ENCODE data around the gene ELF3.
"Not testable (repeated sequence)": the region's sequence is repeated elsewhere in the genome, so short reads cannot be mapped to it uniquely, and the experiment has no call there.

The ELF3 gene

DNA sequence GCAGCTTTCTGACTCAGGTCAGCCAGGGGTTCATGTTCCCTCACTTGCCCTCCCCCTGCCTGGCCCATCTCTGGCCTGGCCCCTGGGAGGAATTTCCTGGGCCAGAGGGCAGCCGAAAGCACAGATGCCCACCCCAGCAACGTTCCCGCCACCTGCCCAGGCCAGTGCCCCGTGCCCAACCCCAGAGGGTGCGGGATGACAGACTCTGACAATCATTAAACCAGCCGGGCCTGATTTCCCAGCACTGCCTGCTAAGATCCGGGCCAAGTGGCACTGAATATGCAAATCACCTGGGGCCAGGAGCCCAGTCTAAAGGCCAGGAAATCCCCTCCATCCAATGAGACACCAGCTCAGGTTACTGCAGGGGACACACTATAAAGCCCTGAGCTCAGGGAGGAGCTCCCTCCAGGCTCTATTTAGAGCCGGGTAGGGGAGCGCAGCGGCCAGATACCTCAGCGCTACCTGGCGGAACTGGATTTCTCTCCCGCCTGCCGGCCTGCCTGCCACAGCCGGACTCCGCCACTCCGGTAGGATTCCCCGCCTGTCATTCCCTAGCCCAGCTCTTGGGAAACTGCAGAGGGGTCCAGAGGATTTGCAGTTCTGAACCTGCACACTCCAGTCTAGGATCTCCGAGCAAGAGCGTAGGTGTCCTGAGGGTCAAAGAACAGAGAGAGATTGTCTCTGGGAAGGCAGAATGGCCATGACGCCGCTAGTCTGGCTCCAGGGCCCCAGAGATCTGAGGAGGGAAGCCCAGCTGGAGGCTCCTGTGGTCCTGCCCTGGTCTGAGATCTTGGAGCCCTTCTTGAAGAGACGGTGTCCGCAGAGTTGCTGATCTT lies at the start of gene ELF3:
ELF3 (plus strand) TSS at position 408 of the 836 bp plus-strand sequence. CDS start 550 bp downstream, outside the sequence.
- peak; percentile 50 for DNase-seq (ENCODE audit: low spot score)

DNA sequence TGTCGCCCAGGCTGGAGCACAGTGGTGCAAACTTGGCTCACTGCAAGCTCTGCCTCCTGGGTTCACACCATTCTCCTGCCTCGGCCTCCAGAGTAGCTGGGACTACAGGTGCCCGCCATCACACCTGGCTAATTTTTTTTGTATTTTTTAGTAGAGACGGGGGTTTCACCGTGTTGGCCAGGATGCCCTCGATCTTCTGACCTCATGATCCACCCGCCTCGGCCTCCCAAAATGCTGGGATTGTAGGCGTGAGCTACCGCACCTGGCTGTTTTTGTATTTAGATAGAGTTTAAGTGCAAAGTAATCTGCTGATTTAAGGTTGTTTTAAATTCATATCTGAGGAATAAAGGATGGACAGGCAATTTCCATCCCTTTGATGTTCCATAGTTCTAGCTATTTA lies 48.0 kb upstream of the ELF3 start:
- DNase-seq (ENCODE audit: low spot score) = not testable (repeated sequence)

DNA sequence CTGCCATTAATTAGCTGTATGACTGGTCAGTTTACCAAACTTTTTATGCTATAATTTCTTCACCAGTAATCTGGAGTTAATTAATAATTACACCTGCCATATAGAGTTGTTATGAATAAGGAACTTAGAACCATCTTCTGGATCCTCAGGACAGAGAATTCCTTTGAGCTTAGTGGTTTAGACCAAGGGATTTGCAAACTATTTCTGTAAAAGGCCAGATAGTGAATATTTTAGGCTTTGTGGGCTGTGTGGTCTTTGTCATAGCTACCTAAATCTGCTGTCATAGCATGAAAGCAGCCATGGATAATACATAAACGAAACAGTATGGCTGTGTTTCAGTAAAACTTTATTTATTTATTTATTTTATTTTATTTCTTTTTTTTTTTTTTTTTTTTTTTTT lies 46.1 kb upstream of the ELF3 start:
- no peak for DNase-seq (ENCODE audit: low spot score)

DNA sequence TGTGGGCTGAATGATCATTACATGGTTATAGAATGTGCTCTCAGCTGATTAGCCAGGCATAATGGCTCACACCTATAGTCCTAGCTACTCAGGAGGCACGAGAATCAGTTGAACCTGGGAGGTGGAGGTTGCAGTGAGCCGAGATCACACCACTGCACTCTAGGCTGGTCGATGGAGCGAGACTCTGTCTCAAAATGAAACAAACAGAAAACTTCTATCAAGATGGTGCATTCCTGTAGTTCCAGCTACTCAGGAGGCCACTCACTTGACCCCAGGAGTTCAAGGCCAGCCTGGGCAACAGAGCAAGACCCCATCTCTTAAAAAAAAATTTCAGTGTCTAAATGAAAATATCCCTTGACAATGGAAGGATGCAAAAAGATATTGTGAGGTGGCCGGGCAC lies 44.2 kb upstream of the ELF3 start:
- DNase-seq (ENCODE audit: low spot score) = no peak

DNA sequence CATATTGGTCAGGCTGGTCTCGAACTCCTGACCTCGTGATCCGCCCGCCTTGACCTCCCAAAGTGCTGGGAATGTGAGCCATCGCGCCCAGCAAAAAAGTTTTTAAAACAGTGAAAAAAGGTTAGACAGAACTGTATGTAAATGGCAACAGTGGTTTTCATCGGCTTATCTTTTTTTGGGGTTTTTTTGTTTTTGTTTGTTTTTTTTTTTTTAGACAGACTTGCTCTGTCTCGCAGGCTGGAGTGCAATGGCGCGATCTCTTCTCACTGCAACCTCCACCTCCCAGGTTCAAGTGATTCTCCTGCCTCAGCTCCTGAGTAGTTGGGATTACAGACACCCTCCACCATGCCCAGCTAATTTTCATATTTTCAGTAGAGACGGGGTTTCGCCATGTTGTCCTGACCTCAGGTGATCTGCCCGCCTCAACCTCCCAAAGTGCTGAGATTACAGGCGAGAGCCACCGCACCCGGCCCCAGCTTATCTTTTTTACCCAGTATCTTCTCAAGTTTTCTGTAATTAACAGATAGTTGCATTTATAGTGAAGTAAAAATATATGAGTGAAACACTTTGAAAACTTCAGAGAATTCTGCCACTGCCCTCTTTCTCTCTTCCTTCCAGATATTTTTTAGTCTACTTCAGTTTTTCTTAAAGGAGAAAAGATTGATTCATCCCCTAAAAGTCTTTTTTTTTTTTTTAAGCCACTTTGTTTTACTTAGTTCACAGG lies 42.0 kb upstream of the ELF3 start:
- no peak for DNase-seq (ENCODE audit: low spot score)

DNA sequence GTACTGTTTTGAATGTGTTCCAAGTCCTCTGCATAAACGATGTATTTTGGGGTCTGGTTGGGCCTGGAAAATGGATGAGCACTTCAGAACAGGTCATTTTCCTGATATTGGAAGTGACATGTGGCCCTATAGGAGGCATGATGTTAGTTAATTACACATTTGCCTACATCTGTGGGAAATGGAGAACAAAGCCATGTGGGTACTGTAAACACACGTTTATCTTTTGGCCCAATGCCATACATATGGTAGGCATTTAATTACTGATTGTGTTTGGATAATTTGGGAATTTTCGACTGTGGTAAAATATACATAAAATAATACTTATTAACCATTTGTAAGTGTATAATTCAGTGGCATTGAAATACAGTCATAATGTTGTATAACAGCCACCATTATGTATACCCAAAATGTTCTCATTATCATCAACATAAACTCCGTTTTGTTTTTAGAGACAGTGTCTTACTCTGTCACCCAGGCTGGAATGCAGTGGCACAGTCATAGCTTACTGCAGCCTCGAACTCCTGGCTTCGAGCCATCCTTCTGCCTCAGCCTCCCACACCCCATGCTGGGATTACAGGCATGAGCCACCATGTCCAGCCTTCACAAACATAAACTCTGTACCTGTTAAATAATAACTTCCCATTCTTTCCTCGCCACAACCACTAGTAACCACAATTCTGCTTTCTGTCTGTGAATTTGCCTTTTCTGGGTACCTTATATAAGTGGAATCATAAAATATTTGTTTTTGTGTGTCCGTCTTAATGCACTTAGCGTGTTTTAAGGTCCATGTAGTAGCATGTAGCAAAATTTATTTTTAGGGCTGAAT lies 39.8 kb upstream of the ELF3 start:
- no peak for DNase-seq (ENCODE audit: low spot score)

DNA sequence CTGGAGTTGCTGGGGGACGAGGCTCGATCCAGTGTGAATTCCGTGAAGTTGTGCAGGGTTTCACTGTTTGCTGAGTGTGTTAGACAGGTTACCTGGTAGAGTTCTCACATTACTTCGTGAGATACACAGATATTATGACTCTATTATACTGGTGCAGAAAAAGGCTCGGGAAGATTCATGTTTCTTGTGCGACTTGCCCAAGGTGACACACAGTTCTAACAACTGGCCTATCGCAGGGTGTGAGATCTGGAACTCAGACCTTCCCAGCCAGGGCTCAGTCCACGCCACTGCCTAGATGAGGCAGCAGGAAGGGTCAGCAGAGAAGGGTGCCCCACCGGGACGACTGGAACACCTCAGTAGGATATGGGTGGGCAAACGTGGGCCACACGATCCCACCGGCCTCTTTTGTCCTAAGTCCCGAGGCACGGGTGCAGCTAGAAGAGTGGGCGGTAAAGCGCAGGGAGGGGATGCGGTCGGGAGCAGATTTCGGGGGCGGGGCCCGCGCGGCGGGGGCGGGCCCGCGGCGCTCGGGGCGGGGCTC lies 28.2 kb upstream of the ELF3 start:
- DNase-seq (ENCODE audit: low spot score) = peak; percentile 96

DNA sequence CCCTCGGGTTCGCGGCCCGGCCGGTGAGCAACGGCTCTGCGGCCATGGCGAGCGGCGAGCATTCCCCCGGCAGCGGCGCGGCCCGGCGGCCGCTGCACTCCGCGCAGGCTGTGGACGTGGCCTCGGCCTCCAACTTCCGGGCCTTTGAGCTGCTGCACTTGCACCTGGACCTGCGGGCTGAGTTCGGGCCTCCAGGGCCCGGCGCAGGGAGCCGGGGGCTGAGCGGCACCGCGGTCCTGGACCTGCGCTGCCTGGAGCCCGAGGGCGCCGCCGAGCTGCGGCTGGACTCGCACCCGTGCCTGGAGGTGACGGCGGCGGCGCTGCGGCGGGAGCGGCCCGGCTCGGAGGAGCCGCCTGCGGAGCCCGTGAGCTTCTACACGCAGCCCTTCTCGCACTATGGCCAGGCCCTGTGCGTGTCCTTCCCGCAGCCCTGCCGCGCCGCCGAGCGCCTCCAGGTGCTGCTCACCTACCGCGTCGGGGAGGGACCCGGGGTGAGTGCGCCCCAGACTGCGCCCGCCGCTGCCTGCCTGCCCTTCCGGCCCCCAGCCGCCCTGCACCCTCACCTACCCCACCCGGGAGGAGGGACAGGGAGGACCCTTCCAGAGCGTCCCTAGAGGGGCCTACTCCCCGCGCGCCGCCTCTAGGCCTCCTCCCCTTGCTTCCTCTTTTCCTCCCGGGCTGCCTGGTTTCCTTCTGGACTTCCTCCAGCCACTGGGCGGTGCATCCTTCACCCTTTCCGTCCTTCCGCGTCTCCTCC lies 27.6 kb upstream of the ELF3 start, which contains the start of gene RNPEP:
RNPEP (plus strand) TSS at position 26 of the 757 bp plus-strand sequence; CDS start at position 45, 19 bp downstream.
- DNase-seq (ENCODE audit: low spot score) = peak; percentile 87

DNA sequence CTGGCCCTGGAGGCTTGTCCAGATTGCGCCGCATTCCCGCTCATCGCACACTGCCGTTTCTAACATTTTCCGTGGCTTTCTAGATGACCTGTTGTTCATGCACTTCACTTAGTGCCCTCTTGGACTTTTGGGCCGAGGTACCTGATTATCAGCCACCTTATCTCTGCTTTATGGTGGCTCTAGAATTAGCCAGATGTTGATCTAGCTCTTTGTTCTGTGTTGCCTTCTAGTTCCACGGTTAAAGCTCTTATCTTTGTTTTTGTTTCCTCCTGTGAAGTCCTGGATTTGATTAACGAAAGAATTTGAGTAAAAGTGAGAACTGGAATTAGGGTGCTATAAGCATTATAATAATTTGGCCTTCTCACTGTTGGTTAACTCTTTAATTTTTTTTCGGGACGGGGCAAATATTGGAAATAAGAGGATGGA lies 27.0 kb upstream of the ELF3 start:
- no peak for DNase-seq (ENCODE audit: low spot score)

DNA sequence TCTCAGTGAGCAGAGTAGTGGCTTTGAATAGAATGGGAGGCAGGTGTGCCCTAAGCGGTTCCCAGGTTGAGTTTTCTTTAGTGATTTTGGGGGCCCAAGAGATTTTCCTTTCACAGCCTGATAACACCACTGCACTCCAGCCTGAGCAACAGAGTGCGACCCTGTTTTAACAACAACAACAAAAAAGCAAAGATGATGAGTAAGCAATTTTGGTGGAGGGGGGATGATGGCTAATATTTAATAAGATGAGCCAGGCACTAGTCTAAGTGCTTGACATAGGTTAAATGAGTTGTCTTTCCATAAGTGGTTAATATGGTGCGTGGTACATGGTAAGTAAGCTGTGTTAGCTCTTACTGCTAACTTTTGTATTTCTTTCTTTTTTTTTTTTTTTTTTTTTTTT lies 25.9 kb upstream of the ELF3 start:
- no peak for DNase-seq (ENCODE audit: low spot score)

DNA sequence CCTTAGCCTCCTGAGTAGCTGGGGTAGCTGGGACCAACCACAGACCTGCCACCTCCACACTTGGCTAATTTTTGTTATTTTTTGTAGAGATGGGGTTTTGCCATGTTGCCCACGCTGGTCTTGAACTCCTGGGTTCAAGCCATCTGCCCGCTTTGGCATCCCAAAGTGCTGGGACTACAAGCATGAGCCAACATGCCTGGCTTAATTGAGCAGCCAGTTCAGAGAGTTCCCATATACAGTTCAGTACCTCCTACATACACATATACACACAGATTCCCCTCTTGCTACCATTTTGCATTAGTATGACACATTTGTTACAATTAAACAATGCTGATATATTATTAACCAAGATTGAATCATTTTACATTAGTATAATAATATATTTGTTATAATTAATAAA lies 25.0 kb upstream of the ELF3 start:
- no peak for DNase-seq (ENCODE audit: low spot score)

DNA sequence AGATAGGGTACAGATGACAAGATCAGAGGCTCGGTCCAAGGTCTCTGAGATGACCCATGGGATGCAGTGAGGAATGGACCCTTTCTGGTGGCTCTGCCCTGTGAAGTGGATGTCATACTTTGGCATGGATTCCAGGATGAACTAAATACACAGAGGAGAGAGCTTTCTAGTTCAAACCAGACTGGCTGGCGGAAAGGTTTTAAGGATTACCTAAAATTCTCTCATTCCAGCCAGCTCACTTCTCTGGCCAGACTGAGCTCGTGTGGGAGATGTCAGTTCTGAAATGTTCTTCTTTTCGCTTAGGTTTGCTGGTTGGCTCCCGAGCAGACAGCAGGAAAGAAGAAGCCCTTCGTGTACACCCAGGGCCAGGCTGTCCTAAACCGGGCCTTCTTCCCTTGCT lies 21.8 kb upstream of the ELF3 start:
- DNase-seq (ENCODE audit: low spot score) = no peak

DNA sequence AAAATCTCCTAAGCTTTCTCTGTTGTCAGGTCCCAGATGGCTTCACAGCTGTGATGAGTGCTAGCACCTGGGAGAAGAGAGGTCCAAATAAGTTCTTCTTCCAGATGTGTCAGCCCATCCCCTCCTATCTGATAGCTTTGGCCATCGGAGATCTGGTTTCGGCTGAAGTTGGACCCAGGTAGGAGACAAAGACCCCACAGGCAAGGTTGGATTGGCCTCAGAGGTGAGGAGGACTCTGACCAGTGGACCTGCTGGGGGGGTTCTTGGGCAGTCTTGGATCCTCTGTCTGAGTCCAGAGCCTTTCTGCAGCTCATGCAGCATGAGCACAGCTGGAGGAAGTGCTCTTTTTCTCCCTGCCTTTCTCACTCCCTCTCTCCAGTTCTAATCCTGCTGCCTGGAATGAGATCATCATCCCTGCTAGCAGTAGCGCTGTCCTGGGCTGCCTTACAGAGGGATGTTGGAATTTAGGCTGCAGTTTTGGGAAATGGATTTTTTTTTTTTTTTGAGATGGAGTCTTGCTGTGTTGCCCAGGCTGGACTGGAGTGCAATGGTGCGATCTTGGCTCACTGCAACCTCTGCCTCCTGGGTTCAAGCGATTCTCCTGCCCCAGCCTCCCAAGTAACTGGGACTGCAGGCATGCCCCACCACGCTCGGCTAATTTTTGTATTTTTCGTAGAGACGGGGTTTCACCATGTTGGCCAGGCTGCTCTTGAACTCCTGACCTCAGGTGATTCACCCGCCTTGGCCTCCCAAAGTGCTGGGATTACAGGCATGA lies 20.8 kb upstream of the ELF3 start:
- DNase-seq (ENCODE audit: low spot score) = no peak

DNA sequence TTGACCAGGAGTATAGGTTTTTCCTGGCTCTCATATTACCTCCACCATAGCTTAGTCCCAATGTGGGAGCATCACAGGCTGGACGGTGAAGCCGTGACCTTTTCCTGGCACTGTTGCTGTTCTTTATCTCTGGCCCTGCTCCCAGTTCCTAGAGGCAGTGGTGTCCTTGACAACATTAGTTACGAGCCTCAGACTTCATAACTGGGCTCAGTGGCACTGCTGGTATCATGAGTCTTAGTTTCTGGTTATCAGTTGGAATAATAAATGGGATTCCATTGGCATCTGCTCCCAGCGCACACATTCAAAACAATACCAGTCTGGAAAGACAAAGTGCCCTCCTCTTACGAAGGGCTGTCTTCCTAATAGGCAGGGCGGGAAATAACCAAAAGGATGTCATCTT lies 20.0 kb upstream of the ELF3 start:
- DNase-seq (ENCODE audit: low spot score) = no peak

DNA sequence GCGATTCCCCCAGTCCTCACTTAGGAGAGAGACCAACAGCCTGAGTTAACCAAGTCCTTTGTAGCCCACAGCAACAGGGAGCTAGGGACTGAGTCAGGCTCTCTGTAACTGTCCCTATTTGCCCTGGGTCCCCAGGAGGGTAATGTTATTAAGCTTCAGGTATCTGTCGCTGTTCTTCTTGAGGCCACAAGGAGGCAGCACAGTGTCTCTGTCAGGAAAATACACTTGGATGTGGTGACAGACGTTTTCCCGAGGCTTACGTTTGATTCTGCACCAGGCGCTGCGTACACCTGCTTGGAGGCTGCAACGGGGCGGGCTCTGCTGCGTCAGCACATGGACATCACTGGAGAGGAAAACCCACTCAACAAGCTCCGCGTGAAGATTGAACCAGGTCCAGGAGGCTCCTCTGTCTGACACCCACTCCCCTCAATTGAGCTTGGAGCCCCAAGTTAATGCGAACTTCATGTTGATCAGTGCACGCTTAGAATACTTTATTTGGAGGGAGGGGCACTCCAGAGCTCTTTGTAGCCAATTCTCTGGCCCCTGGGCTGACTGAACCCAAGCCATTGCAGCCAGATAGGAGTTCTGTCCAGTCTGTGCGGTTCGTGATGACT lies 10.7 kb upstream of the ELF3 start:
- peak; percentile 85 for DNase-seq (ENCODE audit: low spot score)

DNA sequence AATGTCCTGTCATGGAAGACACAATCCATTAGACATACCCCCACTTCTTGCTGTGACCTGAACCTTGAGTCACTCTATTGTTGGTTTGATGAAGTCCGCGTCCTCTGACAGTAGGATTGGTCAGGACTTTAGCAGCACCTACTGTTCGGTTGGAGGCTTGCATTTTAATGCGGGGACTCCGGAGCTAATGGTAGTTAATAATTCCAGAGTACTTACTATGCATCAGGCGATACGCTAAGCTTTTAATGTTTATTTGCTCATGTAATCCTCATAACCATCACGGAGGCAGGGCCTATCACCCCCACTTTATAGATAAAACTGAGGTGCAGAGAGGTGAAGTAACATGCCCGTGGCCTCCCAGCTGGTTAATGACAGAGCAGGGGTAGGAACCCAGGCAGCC lies 7.9 kb upstream of the ELF3 start:
- DNase-seq (ENCODE audit: low spot score) = peak; percentile 30

DNA sequence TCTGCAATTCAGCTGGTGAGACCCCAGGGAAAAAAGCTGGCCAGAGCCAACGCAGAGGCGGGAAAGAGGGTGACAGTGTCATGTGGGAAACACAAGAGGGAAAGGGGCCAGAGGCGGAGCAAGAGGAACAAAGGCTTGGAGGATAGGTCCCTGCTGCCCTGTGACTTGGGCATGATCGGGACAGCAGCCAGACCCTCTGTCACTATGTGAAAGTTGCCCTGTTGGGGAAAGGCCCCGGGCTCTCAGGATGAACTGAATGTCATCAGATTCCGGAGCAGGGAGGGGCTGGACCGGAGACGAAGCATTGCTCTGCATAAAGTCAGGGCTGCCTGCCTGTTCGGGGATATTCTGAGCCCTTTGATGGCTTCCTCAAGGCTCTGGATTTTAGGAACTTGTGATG lies 5.7 kb upstream of the ELF3 start:
- peak; percentile 18 for DNase-seq (ENCODE audit: low spot score)

DNA sequence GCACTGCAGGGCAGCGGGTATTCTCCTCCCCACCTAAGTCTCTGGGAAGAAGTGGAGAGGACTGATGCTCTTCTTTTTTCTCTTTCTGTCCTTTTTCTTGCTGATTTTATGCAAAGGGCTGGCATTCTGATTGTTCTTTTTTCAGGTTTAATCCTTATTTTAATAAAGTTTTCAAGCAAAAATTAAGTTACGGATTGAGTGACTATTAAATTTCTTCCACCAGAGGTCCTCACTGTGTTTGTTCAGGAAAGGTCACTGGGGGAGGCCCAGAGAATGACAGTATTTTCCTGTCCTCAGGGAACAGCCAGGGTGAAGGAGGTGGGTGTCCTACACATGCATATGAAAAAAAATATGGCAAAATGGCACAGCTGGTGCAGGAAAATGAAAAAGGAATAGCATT lies 4.4 kb upstream of the ELF3 start:
- DNase-seq (ENCODE audit: low spot score) = peak; percentile 47

DNA sequence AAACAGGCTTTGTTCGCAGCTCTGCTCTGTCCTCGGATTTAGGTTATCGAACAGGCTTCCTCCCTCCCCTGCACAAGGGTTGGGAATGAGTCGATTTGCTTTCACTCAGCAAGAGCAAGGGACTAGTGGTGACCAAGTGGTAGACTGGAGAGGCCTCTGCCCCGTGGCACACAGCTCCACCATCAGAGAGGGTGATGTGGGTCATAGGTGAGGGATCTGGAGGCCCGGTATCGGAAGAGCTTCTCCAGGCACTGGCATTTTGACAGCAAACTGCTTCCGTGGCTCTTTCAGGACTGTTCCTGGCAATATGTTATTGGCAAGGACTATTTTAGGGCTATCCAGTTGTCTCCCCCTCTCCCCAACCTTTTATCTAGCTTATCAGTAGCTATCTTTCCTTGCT lies 3.1 kb upstream of the ELF3 start:
- DNase-seq (ENCODE audit: low spot score) = no peak

DNA sequence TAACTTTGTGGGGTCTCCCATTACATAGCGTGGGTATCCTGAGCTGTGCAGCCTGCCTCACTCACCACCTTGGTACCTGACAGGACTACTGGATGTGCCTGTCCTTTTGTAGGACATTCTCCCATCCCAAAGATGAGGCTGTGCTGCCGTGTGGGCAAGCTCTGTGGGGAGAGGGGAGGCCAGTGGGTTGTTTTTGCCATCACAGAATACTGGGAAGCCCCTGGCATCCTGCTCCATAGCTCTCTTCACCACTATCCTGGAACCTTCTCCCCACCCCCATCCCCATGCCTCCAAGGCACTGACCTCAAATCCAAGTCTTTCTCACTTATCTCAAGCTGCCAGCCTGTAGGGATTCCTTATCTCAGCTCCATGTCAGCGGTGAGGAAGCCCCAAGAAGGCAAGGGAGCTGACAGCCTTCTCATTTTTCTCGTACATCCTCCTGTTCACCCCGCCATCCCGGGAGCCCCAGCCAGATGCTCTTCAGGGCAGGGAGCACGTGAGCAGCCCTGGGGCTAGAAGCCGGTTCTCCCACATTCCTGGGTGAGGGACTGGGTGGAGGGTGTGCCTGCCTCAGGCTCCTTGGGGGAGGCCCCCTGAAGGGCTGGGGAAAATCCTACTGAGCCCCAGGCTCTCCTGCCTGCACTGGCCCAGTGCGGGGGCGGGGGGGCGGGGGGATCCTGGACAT lies 2.4 kb upstream of the ELF3 start:
- no peak for DNase-seq (ENCODE audit: low spot score)
